ENCODE results near the gene TBKBP1. TPM values are rescaled to one million over a fixed set of nuclear protein-coding genes. Genes with fewer than 3 reads are reported as not detected.

The TBKBP1 gene
- total and polyA plus RNA-seq, 9 of the 15 experiments (the other 6 are each of a cell fraction or from before 2014, with no cell fraction given), result 0.03 to 15.6 (median 6.8) TPM

DNA sequence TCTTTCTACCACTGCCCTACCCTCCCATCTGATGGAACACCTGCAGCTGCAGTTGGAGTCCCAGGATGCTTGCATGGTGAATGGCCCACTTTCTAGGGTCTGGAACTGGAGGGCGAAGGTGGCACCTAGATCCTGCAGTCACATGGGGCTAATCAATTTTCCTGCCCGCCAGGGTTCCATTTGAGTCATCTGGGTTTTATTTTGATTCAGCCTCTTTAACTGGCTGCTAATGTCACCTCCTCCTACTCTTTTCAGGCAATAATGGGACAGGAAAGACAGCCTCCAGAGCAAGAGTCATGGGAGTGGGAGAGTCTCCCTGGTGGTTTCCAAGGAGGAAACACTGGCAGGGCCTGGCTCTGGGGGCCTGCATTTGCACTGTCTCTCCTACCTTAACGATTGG, 3.8 kb upstream of the TBKBP1 start:
- H2AFZ ChIP-seq (ENCODE audit: low read depth, low read length), result no peak overlapping the region
- no peak overlapping the region for H3K9ac ChIP-seq (ENCODE audit: insufficient read depth in 1 of 2, low read depth in 2 of 2, low read length in 2 of 2)
- no peaks in the 10 kb centered on the region for H3K9me3 ChIP-seq (replicated peaks; ENCODE audit: control insufficient read depth, insufficient read depth, low read depth, low read length)
- no peaks in the 10 kb centered on the region for H4K20me1 ChIP-seq (replicated peaks; ENCODE audit: control insufficient read depth, insufficient read depth, low read length)
- H3K4me2 ChIP-seq (ENCODE audit: insufficient read depth, low read length), result no peak overlapping the region
- TF ChIP-seq HINFP (tag; conservative IDR thresholded peaks at IDR 0.05; ENCODE audit: low read depth), result no peak
- no peak for TF ChIP-seq SRSF3 (IDR thresholded peaks at IDR 0.05; ENCODE audit: insufficient read depth, low read length)
- TF ChIP-seq CREB1 (IDR thresholded peaks at IDR 0.05), result no peak
- TF ChIP-seq CREB1 (CRISPR knock-in tag; IDR thresholded peaks at IDR 0.05), result no peak
- TF ChIP-seq, protein P1, sequence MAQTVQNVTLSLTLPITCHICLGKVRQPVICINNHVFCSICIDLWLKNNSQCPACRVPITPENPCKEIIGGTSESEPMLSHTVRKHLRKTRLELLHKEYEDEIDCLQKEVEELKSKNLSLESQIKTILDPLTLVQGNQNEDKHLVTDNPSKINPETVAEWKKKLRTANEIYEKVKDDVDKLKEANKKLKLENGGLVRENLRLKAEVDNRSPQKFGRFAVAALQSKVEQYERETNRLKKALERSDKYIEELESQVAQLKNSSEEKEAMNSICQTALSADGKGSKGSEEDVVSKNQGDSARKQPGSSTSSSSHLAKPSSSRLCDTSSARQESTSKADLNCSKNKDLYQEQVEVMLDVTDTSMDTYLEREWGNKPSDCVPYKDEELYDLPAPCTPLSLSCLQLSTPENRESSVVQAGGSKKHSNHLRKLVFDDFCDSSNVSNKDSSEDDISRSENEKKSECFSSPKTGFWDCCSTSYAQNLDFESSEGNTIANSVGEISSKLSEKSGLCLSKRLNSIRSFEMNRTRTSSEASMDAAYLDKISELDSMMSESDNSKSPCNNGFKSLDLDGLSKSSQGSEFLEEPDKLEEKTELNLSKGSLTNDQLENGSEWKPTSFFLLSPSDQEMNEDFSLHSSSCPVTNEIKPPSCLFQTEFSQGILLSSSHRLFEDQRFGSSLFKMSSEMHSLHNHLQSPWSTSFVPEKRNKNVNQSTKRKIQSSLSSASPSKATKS (CRISPR knock-in tag; IDR thresholded peaks at IDR 0.05), result no peak
- no peak for TF ChIP-seq TCF3 (CRISPR knock-in tag; IDR thresholded peaks at IDR 0.05)
- TF ChIP-seq ZBTB5 (IDR thresholded peaks at IDR 0.05), result no peak
- TF ChIP-seq KAT2B (IDR thresholded peaks at IDR 0.05; ENCODE audit: low read depth, low read length), result no peak
- no peak for TF ChIP-seq CC2D1A (IDR thresholded peaks at IDR 0.05)
- TF ChIP-seq NCOA6 (IDR thresholded peaks at IDR 0.05), result no peak
- H3K27me3 ChIP-seq (ENCODE audit: control insufficient read depth in 2 of 2, insufficient read depth in 2 of 2, low read length in 2 of 2), result no peaks in the 10 kb centered on the region
- no peak for DNase-seq (ENCODE audit: extremely low read depth in 1 of 4, low spot score in 3 of 4)
- peaks cover 11% of the 10 kb centered on the region for H3K36me3 ChIP-seq (ENCODE audit: control insufficient read depth, insufficient read depth, low read length)
- POLR2A ChIA-PET, result interaction anchor here (2.9 kb wide), 1 partner anchor 10 kb away, joined by 16 read pairs; no protein-coding TSS in a partner anchor
- in situ Hi-C loops (cut with MboI), result no loop called here
- no peaks in the 10 kb centered on the region for H3K9me1 ChIP-seq (ENCODE audit: control insufficient read depth, insufficient read depth, low read length)
- FAIRE-seq, result no peak
- peaks cover 9 to 21% of the 10 kb centered on the region in 2 experiments; a peak in 4 of 5 replicates for H3K4me1 ChIP-seq (replicated peaks in 1 of 2; ENCODE audit: control insufficient read depth in 2 of 2, insufficient read depth in 2 of 2, low read length in 2 of 2)
- WGBS (ENCODE audit: insufficient coverage, low coverage, missing lambda C conversion rate), result 21% methylated on average over 3 of the region's 3 CpGs
- H3K27ac ChIP-seq (ENCODE audit: extremely low read depth, low read depth, low read length), result no peak overlapping the region
- intact Hi-C loops (cut with micrococcal nuclease), result no loop called here
- CTCF ChIA-PET (ENCODE audit: low intra/inter-chr PET ratio), result no interaction called here
- H3K4me3 ChIP-seq, result no peak overlapping the region
- BruUV-seq (replicated peaks), result no TSS peak
- ATAC-seq, result no peak
- H3K79me2 ChIP-seq (ENCODE audit: control insufficient read depth, insufficient read depth, low read length), result peaks cover 4% of the 10 kb centered on the region; the same call in 2 of the 3 replicates
